Measurements from ENCODE around the gene SYNGAP1. TPM values are rescaled to one million over a fixed set of nuclear protein-coding genes. Genes with fewer than 3 reads are reported as not detected.

Gene SYNGAP1
- polyA plus RNA-seq, 1 of the 3 experiments (the other 2 are of a cell fraction), result 8.8 TPM

GRCh38 chr6:33433544-33434191 is 13.8 kb downstream of the SYNGAP1 start:
- peaks cover 13 to 28% of the 10 kb centered on the region in 2 experiments; a peak in 3 of 4 replicates for H3K4me1 ChIP-seq (ENCODE audit: control insufficient read depth in 1 of 2, insufficient read depth in 2 of 2, low read depth in 1 of 2, low read length in 1 of 2)
- H3F3A ChIP-seq (replicated peaks; ENCODE audit: insufficient read depth), result peaks cover 8% of the 10 kb centered on the region
- WGBS (ENCODE audit: low lambda C conversion rate), result 77% methylated on average over 8 of the region's 17 CpGs
- no peak overlapping the region for H3K4me3 ChIP-seq (ENCODE audit: low read depth in 2 of 2, low read length in 1 of 2)
- no peak overlapping the region for H3K27ac ChIP-seq (ENCODE audit: low read depth in 2 of 2, low read length in 1 of 2)
- no peaks in the 10 kb centered on the region for H3K9me3 ChIP-seq
- no peaks in the 10 kb centered on the region for H3K27me3 ChIP-seq (ENCODE audit: insufficient read depth)
- no peak overlapping the region for H3K4me2 ChIP-seq
- CTCF ChIA-PET, result interaction anchor here (0.9 kb wide), 1 partner anchor 43 kb away, joined by 3 read pairs; no protein-coding TSS in a partner anchor
- no peak overlapping the region for H2AFZ ChIP-seq (ENCODE audit: low read depth)
- H3K79me2 ChIP-seq (ENCODE audit: insufficient read depth), result peaks cover 21% of the 10 kb centered on the region; the same call in 1 of the 2 replicates
- POLR2A ChIA-PET, result no interaction called here
- no peak overlapping the region for H3K9ac ChIP-seq
- H4K20me1 ChIP-seq (ENCODE audit: insufficient read depth), result no peaks in the 10 kb centered on the region; the same call in 1 of the 2 replicates
- H3K9me2 ChIP-seq, result no peaks in the 10 kb centered on the region
- TF ChIP-seq TAF1 (IDR thresholded peaks at IDR 0.05; ENCODE audit: borderline replicate concordance, low read depth, low read length) (no peak), NRF1 (IDR thresholded peaks at IDR 0.05; ENCODE audit: low read depth, low read length) (no peak), ZBTB33 (IDR thresholded peaks at IDR 0.05; ENCODE audit: borderline replicate concordance, low read depth) (no peak), SIN3A (IDR thresholded peaks at IDR 0.05; ENCODE audit: borderline replicate concordance, low read depth, low read length) (no peak), NFIC (IDR thresholded peaks at IDR 0.05; ENCODE audit: borderline replicate concordance) (no peak)
- DNase-seq, result peak; percentile 20
- H3K36me3 ChIP-seq (replicated peaks in 1 of 2; ENCODE audit: control insufficient read depth in 1 of 2, insufficient read depth in 2 of 2, low read length in 1 of 2), result peaks cover 17 to 25% of the 10 kb centered on the region in 2 experiments

GRCh38 chr6:33434961-33435360 is 15.1 kb downstream of the SYNGAP1 start:
- 88% methylated on average over 3 of the region's 4 CpGs for WGBS (ENCODE audit: low lambda C conversion rate)
- Histone ChIP-seq H3K9me2 (no peaks in the 10 kb centered on the region), H3K36me3 (replicated peaks in 1 of 2; ENCODE audit: control insufficient read depth in 1 of 2, insufficient read depth in 2 of 2, low read length in 1 of 2) (peaks cover 22 to 26% of the 10 kb centered on the region in 2 experiments), H3F3A (replicated peaks; ENCODE audit: insufficient read depth) (no peaks in the 10 kb centered on the region), H3K9ac (no peak overlapping the region), H3K27me3 (ENCODE audit: insufficient read depth) (no peaks in the 10 kb centered on the region), H3K4me2 (no peak overlapping the region), H3K79me2 (ENCODE audit: insufficient read depth) (peaks cover 8% of the 10 kb centered on the region; the same call in 1 of the 2 replicates), H4K20me1 (ENCODE audit: insufficient read depth) (no peaks in the 10 kb centered on the region), H3K27ac (ENCODE audit: low read depth in 2 of 2, low read length in 1 of 2) (no peak overlapping the region), H2AFZ (ENCODE audit: low read depth) (no peak overlapping the region), H3K9me3 (no peaks in the 10 kb centered on the region), H3K4me3 (ENCODE audit: low read depth in 2 of 2, low read length in 1 of 2) (no peak overlapping the region), H3K4me1 (ENCODE audit: control insufficient read depth in 1 of 2, insufficient read depth in 2 of 2, low read depth in 1 of 2, low read length in 1 of 2) (peaks cover 8 to 19% of the 10 kb centered on the region in 2 experiments; a peak in 2 of 4 replicates)
- CTCF ChIA-PET, result interaction anchor here (1.0 kb wide), 1 partner anchor 13 kb away, joined by 3 read pairs; no protein-coding TSS in a partner anchor
- no peak for DNase-seq
- POLR2A ChIA-PET, result no interaction called here
- TF ChIP-seq MEF2A (IDR thresholded peaks at IDR 0.05; ENCODE audit: borderline replicate concordance, low read depth), result no peak
- TF ChIP-seq RCOR1 (IDR thresholded peaks at IDR 0.05; ENCODE audit: low read length), result no peak
- TF ChIP-seq EP300 (IDR thresholded peaks at IDR 0.05; ENCODE audit: borderline replicate concordance in 1 of 2, low read depth in 1 of 2, low read length in 1 of 2), result no peak
- TF ChIP-seq EZH2phosphoT487 (IDR thresholded peaks at IDR 0.05; ENCODE audit: borderline replicate concordance, low read depth), result no peak
- TF ChIP-seq TAF1 (IDR thresholded peaks at IDR 0.05; ENCODE audit: borderline replicate concordance, low read depth, low read length), result no peak
- TF ChIP-seq ELF1 (IDR thresholded peaks at IDR 0.05), result no peak
- no peak for TF ChIP-seq GABPA (IDR thresholded peaks at IDR 0.05; ENCODE audit: low read depth)
- no peak for TF ChIP-seq NFIC (IDR thresholded peaks at IDR 0.05; ENCODE audit: borderline replicate concordance)
- TF ChIP-seq USF1 (IDR thresholded peaks at IDR 0.05; ENCODE audit: borderline replicate concordance, low read depth), result no peak
- TF ChIP-seq IRF3 (IDR thresholded peaks at IDR 0.05; ENCODE audit: low read depth, low read length), result no peak
- no peak for TF ChIP-seq TEAD4 (IDR thresholded peaks at IDR 0.05; ENCODE audit: borderline replicate concordance, insufficient read depth)
- TF ChIP-seq FOXM1 (IDR thresholded peaks at IDR 0.05; ENCODE audit: low read depth), result no peak
- no peak for TF ChIP-seq REST (IDR thresholded peaks at IDR 0.05; ENCODE audit: low read depth, low read length)

All from SK-N-SH (cell line).